SKM-1 (cell line): ENCODE results near the gene SYP.
A peak's percentile ranks its signal among the peaks of the same experiment; 100 is the strongest.

Experiments
- DNase-seq: peaks from one replicate; lab custom pipeline; 2025; ENCODE audit not compliant: unreplicated experiment; lab: John Stamatoyannopoulos, UW

The SYP gene

GRCh38 chrX:49199906-49200771 is at the start of gene SYP:
Gene SYP, minus strand, starts transcription at chrX:49200193. Its CDS starts 7 bp downstream, at chrX:49200186.
- peak; percentile 34 for DNase-seq

GRCh38 chrX:49249616-49250015 is 49.6 kb upstream of the SYP start:
- DNase-seq = no peak

DNA sequence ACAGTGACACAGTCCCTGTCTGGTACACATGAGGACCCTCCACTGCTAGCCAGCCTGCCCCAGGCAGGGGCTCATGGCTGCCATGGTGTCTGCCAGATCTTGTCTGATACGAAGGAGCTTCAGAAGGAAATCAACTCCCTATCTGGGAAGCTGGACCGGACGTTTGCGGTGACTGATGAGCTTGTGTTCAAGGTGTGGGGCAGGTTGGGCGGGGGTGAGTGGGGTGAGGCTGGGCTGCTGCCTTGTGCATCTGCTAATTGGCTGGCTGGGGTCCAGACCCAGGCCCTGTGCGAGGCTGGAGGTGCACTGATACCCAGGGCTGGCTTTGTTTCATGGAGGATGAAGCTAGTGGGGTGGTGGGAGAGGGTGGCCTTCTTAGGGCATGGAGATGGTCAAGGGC is 49.1 kb upstream of the SYP start:
- no peak for DNase-seq

DNA sequence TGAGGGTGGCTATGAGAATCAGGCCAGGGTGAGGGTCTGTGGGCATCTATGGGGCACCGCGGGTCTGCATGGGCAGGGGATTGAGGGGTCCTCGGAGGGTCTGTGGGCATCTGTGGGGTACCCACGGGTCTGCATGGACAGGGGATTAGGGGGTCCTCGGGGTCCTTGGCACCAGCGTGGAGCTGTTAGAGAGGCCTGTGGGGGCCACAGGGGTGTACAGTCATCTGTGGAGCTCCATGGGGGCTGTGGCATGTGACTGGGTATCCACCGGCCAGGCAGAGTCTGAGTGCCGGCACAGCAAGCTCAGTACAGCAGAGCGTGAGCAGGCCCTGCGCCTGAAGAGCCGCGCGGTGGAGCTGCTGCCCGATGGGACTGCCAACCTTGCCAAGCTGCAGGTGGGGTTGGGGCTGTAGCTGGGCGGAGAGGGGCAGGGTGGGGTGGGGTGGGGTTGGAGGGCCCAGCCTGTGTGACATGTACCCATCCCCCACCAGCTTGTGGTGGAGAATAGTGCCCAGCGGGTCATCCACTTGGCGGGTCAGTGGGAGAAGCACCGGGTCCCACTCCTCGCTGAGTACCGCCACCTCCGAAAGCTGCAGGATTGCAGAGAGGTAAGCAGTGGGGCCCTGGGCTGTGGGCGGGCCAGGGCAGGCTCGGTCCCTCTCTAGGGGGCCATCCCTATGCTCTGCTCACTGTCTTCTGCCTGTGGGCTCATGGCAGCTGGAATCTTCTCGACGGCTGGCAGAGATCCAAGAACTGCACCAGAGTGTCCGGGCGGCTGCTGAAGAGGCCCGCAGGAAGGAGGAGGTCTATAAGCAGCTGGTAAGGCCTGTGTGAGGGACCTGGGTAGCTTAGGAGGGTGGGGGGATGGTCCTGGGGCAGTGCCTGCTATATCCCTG is 48.2 kb upstream of the SYP start:
- no peak for DNase-seq

GRCh38 chrX:49247346-49247745 is 47.4 kb upstream of the SYP start:
- no peak for DNase-seq

GRCh38 chrX:49246541-49246940 is 46.5 kb upstream of the SYP start:
- no peak for DNase-seq

GRCh38 chrX:49244207-49244606 is 44.2 kb upstream of the SYP start:
- no peak for DNase-seq

DNA sequence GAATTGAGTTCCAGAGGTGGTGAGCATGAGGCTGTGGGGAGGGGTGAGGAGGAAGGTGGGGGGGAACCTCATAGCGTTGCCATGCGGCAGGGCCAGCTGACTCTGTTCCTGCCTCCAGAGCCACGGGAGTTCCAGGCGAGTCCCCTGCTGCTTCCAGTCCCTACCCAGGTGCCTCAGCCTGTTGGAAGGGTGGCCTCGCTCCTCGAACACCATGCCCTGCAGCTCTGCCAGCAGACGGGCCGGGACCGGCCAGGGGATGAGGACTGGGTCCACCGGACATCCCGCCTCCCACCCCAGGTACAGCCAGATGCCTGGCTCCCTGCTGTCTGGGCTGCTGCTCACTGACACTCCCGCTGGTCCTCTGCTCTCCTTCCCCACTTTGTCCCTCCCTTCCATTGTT is 43.2 kb upstream of the SYP start:
- DNase-seq = no peak

GRCh38 chrX:49242545-49243066 is 42.6 kb upstream of the SYP start:
- DNase-seq = no peak

- no peak for DNase-seq
These were observed 38.7 kb upstream of the SYP start for GRCh38 chrX:49238735-49239134.

GRCh38 chrX:49237060-49237459 is 37.1 kb upstream of the SYP start:
- DNase-seq = peak; percentile 59

- no peak for DNase-seq
These were observed 34.0 kb upstream of the SYP start for GRCh38 chrX:49233887-49234555.

- DNase-seq = no peak
These were observed 33.2 kb upstream of the SYP start, which contains the start of gene CACNA1F for GRCh38 chrX:49233176-49233575. Gene CACNA1F, minus strand, starts transcription at chrX:49233340. Its CDS starts 31 bp downstream, at chrX:49233309.

- DNase-seq = no peak
These were observed 32.5 kb upstream of the SYP start for GRCh38 chrX:49232525-49232924.

GRCh38 chrX:49231333-49232000 is 31.5 kb upstream of the SYP start:
- no peak for DNase-seq

GRCh38 chrX:49230500-49231232 is 30.7 kb upstream of the SYP start:
- no peak for DNase-seq

DNA sequence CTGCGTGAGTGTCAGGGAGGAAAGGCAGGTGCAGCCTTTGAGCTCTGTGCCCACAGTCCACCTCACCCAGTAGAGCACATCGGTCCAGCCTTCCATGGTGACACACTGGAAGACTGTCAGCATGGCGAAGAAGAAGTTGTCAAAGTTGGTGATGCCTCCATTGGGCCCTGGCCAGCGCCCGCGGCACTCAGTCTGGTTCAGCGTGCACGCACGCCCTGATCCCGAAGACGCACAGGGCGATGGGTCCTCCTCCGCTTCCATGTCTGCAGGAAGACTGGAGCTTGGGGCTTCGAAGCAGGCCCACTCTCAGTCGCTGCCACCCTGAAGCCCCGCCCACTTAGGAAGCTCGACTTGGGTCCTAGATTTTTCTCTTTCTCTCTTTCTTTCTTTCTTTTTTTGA is 28.2 kb upstream of the SYP start:
- no peak for DNase-seq

- DNase-seq = no peak
These were observed 27.7 kb upstream of the SYP start for GRCh38 chrX:49227726-49228125.

- no peak for DNase-seq
These were observed 27.0 kb upstream of the SYP start for GRCh38 chrX:49226946-49227345.

- no peak for DNase-seq
These were observed 25.9 kb upstream of the SYP start for GRCh38 chrX:49225858-49226257.
